ENCODE measurements around the gene ACKR4. TPM values are rescaled to one million over a fixed set of nuclear protein-coding genes. Genes with fewer than 3 reads are reported as not detected.
"Not testable (repeated sequence)": the region's sequence is repeated elsewhere in the genome, so short reads cannot be mapped to it uniquely, and the experiment has no call there.

Gene ACKR4
- total RNA-seq, 4 donors from 2014 or later, result 1.4 to 3.2 (median 2.8) TPM; not detected in 1

GRCh38 chr3:132555306-132556035 is 41.6 kb upstream of the ACKR4 start:
- no peak for ATAC-seq (ENCODE audit: low FRiP score)
- no peak for DNase-seq (ENCODE audit: low spot score)

GRCh38 chr3:132556036-132556386 is 41.1 kb upstream of the ACKR4 start:
- ATAC-seq (ENCODE audit: low FRiP score); DNase-seq (ENCODE audit: low spot score): not testable (repeated sequence)

More at GRCh38 chr3:132555306-132556035, 41.6 kb upstream of the ACKR4 start:
- no peak for TF ChIP-seq CTCF (IDR thresholded peaks at IDR 0.05)

GRCh38 chr3:132556508-132557159 is 40.4 kb upstream of the ACKR4 start:
- DNase-seq (ENCODE audit: low spot score), result no peak
- TF ChIP-seq CTCF (IDR thresholded peaks at IDR 0.05), result no peak
- ATAC-seq (ENCODE audit: low FRiP score), result peak; percentile 38

GRCh38 chr3:132561003-132561402 is 36.1 kb upstream of the ACKR4 start:
- no peak for ATAC-seq (ENCODE audit: low FRiP score)
- DNase-seq (ENCODE audit: low spot score), result no peak
- TF ChIP-seq CTCF (IDR thresholded peaks at IDR 0.05), result no peak

- no peak for TF ChIP-seq CTCF (IDR thresholded peaks at IDR 0.05)
- ATAC-seq (ENCODE audit: low FRiP score) (no peak), DNase-seq (ENCODE audit: low spot score) (no peak)
Observed at GRCh38 chr3:132563420-132564069, 33.5 kb upstream of the ACKR4 start.

GRCh38 chr3:132564070-132564465 is 33.0 kb upstream of the ACKR4 start:
- TF ChIP-seq CTCF (IDR thresholded peaks at IDR 0.05), result no peak
- ATAC-seq (ENCODE audit: low FRiP score), result no peak
- no peak for DNase-seq (ENCODE audit: low spot score)

GRCh38 chr3:132568422-132568821 is 28.6 kb upstream of the ACKR4 start:
- ATAC-seq (ENCODE audit: low FRiP score) (no peak), DNase-seq (ENCODE audit: low spot score) (no peak)
- TF ChIP-seq CTCF (IDR thresholded peaks at IDR 0.05), result no peak

Measured in omental fat pad (tissue), 4 donors.